Natural killer cell treated with Interleukin-12 subunit alpha and Interleukin-12 subunit beta and Interleukin-15 and Interleukin-18, amount 100 ng/mL, for 72 hours (primary cell): ENCODE measurements around the gene CAMSAP1. TPM values are rescaled to one million over a fixed set of nuclear protein-coding genes. Genes with fewer than 3 reads are reported as not detected.

Experiments
- ATAC-seq, 2 donors: fragments of 150-1000 bp; cut with Tn5 transposase in 1 of 2; sonication (Bioruptor Pico), chemical (Tn5 transposase) in 1 of 2; 2 replicates each; pipeline ENCODE4 v1.10.0; 2021
- DNase-seq: peaks from one replicate; pipeline ENCODE4 v3.0.0; 2022; ENCODE audit warnings: low spot score
- H3K27ac Mint-ChIP-seq, 2 donors: 1 replicate in 1 of 2; 2 replicates in 1 of 2; pipeline ENCODE4 v1.8.0; 2022; ENCODE audit warnings: mixed read lengths in 2 of 2, mild to moderate bottlenecking in 1 of 2, moderate library complexity in 1 of 2
- H3K27me3 Mint-ChIP-seq, 2 donors: 1 replicate in 1 of 2; 2 replicates in 1 of 2; pipeline ENCODE4 v1.8.0; 2022; ENCODE audit warnings: mixed read lengths in 2 of 2
- H3K36me3 Mint-ChIP-seq: one replicate; pipeline ENCODE4 v1.8.0; 2022; ENCODE audit warnings: mixed read lengths
- H3K4me1 Mint-ChIP-seq, 2 donors: 1 replicate in 1 of 2; 2 replicates in 1 of 2; pipeline ENCODE4 v1.8.0; 2022; ENCODE audit warnings: low read depth in 2 of 2, mixed read lengths in 2 of 2, mild to moderate bottlenecking in 1 of 2
- H3K4me3 Mint-ChIP-seq: one replicate; pipeline ENCODE4 v1.8.0; 2022; ENCODE audit warnings: mixed read lengths
- H3K9me3 Mint-ChIP-seq: 2 replicates; pipeline ENCODE4 v1.8.0; 2022; ENCODE audit warnings: mixed read lengths
- total RNA-seq, 2 donors: library from RNA; stranded (reverse); gene quantifications; one replicate each; pipeline ENCODE4 v1.2.3, GENCODE V29; 2022

Gene CAMSAP1
- total RNA-seq, 2 donors from 2014 or later, result 23.4 to 25.5 TPM

DNA sequence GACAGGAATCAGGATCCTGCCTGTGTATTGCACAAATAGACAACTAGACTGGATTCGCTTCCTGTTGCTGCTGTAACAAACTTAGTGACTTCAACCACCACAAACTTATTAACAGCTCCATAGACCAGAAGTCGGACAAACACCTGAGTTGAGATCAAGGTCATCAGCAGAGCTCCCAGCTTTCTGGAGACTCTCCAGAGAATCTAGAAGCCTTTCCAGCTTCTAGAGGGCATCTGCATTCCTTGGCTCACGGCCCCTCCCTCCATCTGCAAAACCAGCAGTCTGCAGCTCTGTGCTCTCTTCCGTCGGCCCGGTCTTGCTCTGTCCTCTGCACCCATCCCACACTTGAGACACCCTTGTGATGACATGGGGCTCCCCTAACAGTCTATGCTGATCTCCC, 106.3 kb downstream of the CAMSAP1 start:
- no peak for DNase-seq
- H3K27me3 Mint-ChIP-seq, result peaks cover 0 to 9% of the 10 kb centered on the region in 2 donors
- no peaks in the 10 kb centered on the region for H3K9me3 Mint-ChIP-seq
- no peak overlapping the region for H3K4me3 Mint-ChIP-seq
- H3K4me1 Mint-ChIP-seq, result peaks cover 13 to 17% of the 10 kb centered on the region in 2 donors
- no peak overlapping the region for H3K27ac Mint-ChIP-seq
- H3K36me3 Mint-ChIP-seq, result no peaks in the 10 kb centered on the region
- ATAC-seq, result no peak

DNA sequence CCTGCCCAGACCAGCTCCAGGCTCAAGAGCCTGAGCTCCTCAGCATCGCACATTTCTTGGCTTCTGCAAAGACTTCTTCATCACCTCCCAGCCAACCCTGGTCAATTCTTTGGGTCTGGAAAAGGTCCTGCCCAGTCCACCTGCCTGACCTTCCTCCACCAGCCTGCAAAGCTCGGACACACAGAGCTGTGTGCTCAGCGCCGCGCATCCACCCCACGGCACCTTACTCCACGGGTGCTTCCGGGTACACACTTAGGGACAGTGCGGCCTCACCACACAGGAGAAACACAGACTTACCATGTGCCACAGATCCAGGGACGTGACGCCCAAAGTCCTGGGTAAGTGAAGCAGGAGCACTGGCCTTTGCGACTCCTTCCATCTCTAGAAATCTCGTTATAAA, 108.1 kb downstream of the CAMSAP1 start:
- Mint-ChIP-seq H3K27me3 (peaks cover 0 to 9% of the 10 kb centered on the region in 2 donors), H3K27ac (no peak overlapping the region), H3K4me3 (no peak overlapping the region), H3K4me1 (peaks cover 0 to 4% of the 10 kb centered on the region in 2 donors), H3K36me3 (no peaks in the 10 kb centered on the region), H3K9me3 (no peaks in the 10 kb centered on the region)
- DNase-seq (no peak), ATAC-seq (no peak)

DNA sequence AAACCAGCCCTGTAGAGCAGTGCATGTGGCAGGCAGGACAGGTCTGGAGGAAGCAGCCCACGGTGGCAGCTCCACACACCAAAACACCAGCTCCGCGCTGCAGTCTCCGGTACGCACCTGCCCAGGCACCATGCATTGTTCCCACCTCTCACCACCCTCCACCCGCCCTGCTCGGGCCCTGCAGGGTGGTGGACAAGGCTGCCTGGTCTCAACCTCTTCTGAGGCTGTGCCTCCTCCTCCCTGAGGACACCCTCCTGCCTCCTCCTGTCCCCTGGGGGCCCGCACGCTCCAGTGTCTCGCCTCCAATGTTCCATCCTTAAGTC, 109.1 kb downstream of the CAMSAP1 start:
- Mint-ChIP-seq H3K27ac (no peak overlapping the region), H3K9me3 (no peaks in the 10 kb centered on the region), H3K4me1 (peaks cover 0 to 4% of the 10 kb centered on the region in 2 donors), H3K27me3 (peaks cover 0 to 9% of the 10 kb centered on the region in 2 donors), H3K36me3 (no peaks in the 10 kb centered on the region), H3K4me3 (no peak overlapping the region)
- no peak for ATAC-seq
- DNase-seq, result no peak

DNA sequence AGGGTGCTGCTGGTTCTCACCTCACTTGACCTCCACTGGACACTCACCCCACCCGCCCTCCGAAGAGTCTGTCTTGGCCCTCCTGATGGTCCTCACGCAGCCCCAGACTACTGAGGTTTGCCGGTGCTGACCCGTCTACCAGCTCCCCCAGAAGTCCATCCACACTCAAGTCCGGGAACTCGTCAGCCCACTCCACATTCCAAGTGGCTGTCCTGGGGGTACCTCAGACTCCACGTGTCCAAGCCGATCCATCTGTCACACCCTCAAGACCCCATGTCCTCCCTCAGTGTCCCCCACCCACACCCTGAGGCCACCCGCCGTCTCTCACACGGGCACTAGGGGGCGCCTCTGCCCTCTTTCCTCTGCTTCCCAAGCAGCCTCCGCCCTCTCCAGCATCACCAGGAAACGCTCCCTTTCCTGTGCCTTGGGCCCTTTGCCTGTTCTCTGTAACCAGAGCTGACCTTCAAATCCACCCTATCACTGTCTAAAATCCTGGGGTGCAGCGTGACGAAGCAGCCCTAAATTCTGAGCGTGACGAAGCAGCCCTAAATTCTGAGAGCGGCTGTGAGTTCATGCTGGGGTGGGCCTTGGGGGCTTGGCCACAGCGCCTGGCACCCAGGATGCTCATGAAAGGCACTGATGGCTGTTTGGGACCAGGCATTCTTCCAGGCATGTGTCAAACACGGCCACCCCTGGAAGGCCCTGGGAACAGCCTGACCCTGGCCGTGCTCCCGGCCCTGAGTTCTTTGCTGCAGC, 109.7 kb downstream of the CAMSAP1 start:
- DNase-seq (no peak), ATAC-seq (no peak)
- Mint-ChIP-seq H3K4me3 (no peak overlapping the region), H3K4me1 (peaks cover 0 to 4% of the 10 kb centered on the region in 2 donors), H3K9me3 (no peaks in the 10 kb centered on the region), H3K36me3 (no peaks in the 10 kb centered on the region), H3K27me3 (peaks cover 0 to 9% of the 10 kb centered on the region in 2 donors), H3K27ac (no peak overlapping the region)

DNA sequence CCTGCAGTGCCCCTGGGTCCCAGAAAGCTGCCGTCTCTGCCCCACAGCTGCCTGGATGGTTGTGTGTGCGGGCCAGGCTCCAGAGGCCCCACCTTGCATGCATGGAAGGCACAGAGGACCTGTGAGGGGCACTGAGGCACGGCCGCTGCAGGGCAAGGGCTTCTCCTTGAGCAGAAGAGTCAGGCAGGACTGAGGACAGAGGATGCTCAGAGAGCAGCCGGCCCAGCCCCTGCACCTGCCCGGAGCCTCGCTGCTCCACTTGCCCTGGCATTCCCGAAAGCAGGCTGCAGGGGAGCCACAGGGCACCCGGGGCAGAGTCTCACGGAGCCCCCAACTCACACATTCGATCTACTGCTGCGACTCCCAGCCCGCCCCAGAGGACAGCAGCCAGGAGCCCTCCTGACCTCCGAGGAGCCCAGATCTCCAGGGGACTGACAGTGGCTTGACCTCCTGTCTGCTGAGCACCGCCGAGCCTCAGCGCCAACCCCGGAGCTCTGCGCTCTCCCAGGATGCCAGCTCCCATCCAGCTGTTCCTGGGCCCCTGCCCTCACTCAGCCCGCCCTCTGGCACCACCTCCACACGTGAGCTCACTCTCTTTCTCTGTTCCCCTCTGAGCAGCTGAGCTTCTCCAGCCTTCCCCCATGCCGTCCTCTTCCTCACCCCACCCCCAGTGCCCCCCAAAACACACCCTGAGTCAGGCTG, 110.4 kb downstream of the CAMSAP1 start:
- Mint-ChIP-seq H3K9me3 (no peaks in the 10 kb centered on the region), H3K27ac (no peak overlapping the region), H3K27me3 (peaks cover 0 to 9% of the 10 kb centered on the region in 2 donors), H3K4me1 (peaks cover 0 to 4% of the 10 kb centered on the region in 2 donors), H3K4me3 (no peak overlapping the region), H3K36me3 (no peaks in the 10 kb centered on the region)
- ATAC-seq (no peak), DNase-seq (no peak)

DNA sequence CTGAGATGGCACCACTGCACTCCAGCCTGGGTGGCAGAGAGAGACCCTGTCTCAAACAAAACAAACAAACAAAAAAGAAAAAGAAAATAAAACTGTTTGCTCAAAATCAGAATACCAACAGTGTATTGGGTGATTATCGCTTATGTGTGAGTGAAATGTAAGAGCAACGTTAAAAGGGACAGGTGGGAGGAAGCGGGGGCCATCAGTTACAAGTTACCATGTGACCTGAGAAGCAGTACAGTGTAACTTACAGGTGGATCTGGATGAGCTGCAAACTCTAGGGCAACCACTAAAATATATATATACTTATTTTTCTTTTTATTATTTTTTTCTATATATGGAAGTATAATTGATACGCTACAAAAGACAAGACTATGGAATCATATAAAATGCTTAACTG, 112.0 kb downstream of the CAMSAP1 start:
- ATAC-seq, result no peak
- Mint-ChIP-seq H3K36me3 (no peaks in the 10 kb centered on the region), H3K4me3 (no peak overlapping the region), H3K4me1 (peaks cover 0 to 4% of the 10 kb centered on the region in 2 donors), H3K27me3 (peaks cover 0 to 9% of the 10 kb centered on the region in 2 donors), H3K9me3 (no peaks in the 10 kb centered on the region), H3K27ac (no peak overlapping the region)
- no peak for DNase-seq

DNA sequence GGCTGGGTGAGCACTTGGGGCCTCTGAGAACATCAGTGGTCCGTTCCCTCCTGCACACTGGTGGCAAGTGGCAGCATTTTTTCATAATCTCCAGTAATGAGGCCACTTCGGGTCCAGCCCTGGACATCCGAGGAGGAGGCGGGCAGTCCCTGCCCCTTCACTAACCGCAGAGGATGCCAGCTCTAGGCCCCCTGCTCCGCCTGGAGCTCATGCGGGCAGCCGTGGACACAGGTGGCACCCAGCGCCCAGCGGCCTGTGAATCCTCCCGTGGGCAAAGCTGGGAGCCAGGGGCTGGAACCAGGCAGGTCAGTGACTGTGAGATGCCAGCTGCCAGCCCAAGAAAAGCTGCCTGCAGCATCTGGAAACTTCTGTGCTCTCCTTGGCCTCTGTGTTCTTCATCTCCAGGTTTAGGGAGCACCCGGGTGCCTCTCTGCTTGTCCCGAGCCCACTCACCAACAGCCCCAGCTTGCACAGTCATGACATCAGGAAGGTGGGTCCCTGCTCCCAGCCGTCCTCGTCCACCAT, 112.9 kb downstream of the CAMSAP1 start:
- no peak for ATAC-seq
- no peaks in the 10 kb centered on the region for H3K9me3 Mint-ChIP-seq
- H3K27ac Mint-ChIP-seq, result no peak overlapping the region
- DNase-seq, result no peak
- no peak overlapping the region for H3K4me3 Mint-ChIP-seq
- H3K27me3 Mint-ChIP-seq, result peaks cover 0 to 9% of the 10 kb centered on the region in 2 donors
- no peaks in the 10 kb centered on the region for H3K36me3 Mint-ChIP-seq
- peaks cover 0 to 4% of the 10 kb centered on the region in 2 donors for H3K4me1 Mint-ChIP-seq

DNA sequence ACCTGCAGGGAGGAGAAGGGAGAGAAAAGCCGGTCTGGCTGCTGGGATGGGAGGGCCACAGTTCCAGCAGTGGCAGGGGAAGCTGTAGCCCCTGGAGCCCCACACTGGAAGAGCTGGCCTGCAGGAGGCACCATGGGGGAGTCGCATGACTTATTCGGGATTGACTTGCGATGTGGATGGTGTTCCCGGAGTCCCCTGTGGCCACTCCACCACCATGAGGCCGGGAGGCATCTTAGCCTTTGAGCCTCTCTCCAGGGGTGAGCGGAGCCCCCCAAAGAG, 113.3 kb downstream of the CAMSAP1 start:
- Mint-ChIP-seq H3K27me3 (peaks cover 0 to 9% of the 10 kb centered on the region in 2 donors), H3K4me3 (no peak overlapping the region), H3K9me3 (no peaks in the 10 kb centered on the region), H3K36me3 (no peaks in the 10 kb centered on the region), H3K27ac (no peak overlapping the region), H3K4me1 (peaks cover 0 to 4% of the 10 kb centered on the region in 2 donors)
- ATAC-seq, result no peak
- DNase-seq, result no peak

DNA sequence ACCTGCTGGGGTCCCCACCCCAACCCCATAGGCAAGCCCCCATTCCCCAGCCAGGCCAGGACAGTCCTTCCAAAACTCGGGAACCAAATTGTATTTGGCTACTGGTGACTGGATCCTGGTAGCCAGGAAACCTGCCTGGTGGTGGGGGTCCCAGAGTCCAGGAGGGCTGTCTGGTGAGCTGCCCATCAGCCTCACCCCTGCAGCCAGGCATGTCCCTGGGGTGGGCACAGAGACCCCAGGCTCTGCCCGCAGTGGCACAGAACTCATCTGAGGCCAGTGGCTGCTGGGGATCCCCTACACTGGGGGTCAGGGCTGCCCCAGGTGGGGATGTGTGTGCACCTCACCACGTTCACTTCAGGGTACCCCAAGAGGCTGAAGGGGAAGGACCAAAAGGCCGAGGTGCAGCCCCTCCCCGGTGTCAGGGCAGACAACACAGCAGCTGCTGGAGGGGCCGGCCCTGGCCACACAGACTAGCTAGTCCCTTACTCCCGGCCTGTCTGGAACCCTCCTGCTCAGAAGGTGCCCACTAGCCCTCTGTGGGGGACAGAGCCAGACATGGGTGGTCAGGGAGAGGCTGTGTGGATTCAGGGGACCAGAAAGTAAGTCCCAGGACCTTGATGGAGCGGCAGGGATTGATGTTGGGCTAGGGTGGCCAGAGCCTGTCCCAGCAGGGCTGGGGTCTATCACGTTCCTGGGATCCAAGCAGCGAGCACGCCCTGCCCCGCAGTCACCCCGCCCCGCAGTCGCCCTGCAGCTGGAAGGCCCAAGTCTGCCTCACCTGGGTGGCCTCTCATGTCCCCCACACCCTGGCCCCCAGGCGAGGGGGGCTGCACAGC, 113.9 kb downstream of the CAMSAP1 start:
- Mint-ChIP-seq H3K4me3 (no peak overlapping the region), H3K27ac (no peak overlapping the region), H3K4me1 (peaks cover 0 to 4% of the 10 kb centered on the region in 2 donors), H3K36me3 (no peaks in the 10 kb centered on the region), H3K27me3 (peaks cover 0 to 7% of the 10 kb centered on the region in 2 donors), H3K9me3 (no peaks in the 10 kb centered on the region)
- no peak for DNase-seq
- no peak for ATAC-seq

DNA sequence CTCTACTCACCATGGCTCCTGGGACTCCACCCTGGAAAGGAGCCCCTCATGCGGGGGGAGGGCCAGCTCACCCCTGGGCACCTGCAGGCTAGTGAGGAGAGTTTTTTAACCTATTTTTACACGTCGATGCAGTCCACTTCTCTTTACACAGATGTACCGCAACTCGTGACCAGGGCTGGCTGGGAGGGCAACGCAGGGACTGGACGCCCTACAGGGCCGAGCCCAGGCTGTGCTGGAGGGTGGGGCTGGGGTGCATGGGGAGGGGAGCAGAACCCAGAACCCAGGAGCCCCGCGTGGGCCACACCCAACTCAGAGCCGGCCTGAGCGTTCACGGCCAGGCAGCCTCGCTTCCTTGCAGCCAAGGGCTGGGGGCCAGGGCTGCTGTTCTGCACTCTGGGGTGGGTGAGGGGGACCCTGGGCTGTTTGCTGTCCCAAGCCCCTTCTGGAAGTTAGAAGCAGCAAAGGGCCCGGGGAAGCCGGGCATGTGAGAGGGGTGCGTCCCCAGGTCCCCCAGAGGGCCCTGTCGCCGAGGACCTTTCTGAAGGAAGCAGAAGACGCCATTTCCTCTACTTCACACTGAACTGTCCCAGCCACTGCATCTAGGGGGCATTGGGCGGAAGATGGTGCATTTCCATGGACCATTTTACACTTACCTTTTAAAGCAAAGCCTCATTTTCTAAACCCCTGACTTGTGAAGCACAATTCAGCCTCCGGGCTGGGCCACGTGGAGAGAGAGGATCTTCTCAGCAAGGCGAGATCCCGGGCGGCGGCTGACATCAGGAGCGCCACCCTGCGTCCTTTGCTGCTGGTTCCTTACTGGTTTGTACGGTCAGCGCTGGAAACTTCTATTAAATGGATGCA, 114.8 kb downstream of the CAMSAP1 start:
- DNase-seq (no peak), ATAC-seq (no peak)
- Mint-ChIP-seq H3K27me3 (peaks cover 0 to 2% of the 10 kb centered on the region in 2 donors), H3K4me1 (peaks cover 0 to under 1% of the 10 kb centered on the region in 2 donors), H3K4me3 (no peak overlapping the region), H3K9me3 (no peaks in the 10 kb centered on the region), H3K36me3 (no peaks in the 10 kb centered on the region), H3K27ac (no peak overlapping the region)

DNA sequence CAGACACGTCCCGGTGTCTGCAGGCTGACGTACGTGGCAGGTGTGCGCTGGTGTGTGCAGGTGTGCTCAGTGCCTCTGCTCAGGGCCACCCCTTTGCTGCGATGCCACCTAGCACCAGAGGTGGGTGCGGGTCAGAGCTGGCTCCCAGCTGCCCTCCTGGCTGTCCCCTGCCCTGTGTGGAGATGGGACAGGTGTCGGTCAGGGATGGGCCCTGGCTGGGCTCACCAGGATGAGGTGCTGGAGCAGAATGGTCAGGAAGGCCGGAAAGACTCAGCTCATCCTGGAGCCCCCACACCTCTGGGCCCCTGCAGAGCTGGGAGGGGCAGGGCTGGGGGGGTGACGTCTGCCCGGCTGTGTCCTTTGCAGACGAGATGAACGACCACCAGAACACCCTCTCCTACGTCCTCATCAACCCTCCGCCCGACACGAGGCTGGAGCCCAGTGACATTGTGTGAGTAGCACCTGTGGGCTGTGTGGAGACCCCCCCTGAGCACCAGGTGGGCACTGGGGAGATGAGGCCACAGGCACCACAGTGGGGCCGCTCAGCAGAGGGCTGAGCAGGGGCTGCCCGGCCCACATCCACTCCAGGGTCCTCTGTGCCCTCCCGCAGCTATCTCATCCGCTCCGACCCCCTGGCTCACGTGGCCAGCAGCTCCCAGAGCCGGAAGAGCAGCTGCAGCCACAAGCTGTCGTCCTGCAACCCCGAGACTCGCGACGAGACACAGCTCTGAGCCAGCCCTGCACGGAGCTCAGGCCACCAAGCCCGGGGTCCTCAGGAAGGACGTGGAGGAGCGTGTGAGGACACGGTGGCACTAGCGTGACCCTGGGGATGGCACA, 115.7 kb downstream of the CAMSAP1 start:
- H3K36me3 Mint-ChIP-seq, result no peaks in the 10 kb centered on the region
- H3K9me3 Mint-ChIP-seq, result no peaks in the 10 kb centered on the region
- no peak overlapping the region for H3K27ac Mint-ChIP-seq
- ATAC-seq, result peak in 1 of 2 donors; percentile 2
- H3K27me3 Mint-ChIP-seq, result no peaks in the 10 kb centered on the region
- no peaks in the 10 kb centered on the region for H3K4me1 Mint-ChIP-seq
- DNase-seq, result no peak
- no peak overlapping the region for H3K4me3 Mint-ChIP-seq

DNA sequence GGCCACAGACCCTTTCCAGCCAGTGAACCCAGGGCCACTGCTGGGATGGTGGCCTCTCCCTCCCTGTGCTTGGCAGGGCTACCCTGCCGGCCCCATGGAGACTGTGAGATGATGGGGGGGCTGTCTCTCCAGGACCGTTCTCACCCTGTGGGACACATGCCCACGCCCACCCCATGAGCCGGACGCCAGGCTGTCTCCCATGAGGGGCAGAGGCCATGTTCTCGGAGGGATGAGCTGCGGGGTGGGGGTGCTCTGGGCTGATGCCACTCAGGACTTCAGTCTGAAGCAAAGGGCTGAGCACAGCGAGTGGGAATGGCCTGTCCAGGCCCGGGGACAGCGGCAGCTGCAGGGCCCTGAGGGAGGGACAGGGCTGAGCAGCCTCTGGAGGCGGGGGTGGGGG, 116.5 kb downstream of the CAMSAP1 start:
- Mint-ChIP-seq H3K27ac (no peak overlapping the region), H3K4me3 (no peak overlapping the region), H3K36me3 (no peaks in the 10 kb centered on the region), H3K27me3 (no peaks in the 10 kb centered on the region), H3K4me1 (no peaks in the 10 kb centered on the region), H3K9me3 (no peaks in the 10 kb centered on the region)
- ATAC-seq (no peak), DNase-seq (no peak)
